Activated CD4-positive, alpha-beta T cell treated with anti-CD3 and anti-CD28 coated beads, Interleukin-2, amount 50 U/mL, for 1 hour (primary cell): Measurements from ENCODE around the gene OR12D1.
"Not testable (repeated sequence)": the region's sequence is repeated elsewhere in the genome, so short reads cannot be mapped to it uniquely, and the experiment has no call there.

Source experiments
- DNase-seq: peaks from one replicate; pipeline ENCODE4 v3.0.0-alpha.2; 2020

The OR12D1 gene

DNA sequence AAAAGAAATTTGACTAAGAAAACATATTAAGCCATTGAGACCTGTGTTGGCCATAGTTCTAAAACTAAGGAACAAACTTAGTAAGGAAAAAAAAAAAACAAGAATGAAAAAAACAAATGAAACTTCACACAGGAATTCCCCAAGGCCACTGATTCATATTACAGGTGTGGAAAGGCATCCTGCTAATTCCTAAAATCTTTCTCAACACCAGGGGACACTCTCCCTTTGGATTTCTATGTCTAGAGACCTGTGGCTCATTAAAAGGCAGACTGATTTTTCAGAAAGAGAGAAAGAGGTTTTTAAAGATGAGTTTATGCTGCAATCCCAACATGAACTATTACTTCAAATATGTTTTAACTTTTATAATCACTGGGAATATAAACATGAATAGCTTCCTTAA is at the start of gene OR12D1:
TSS of gene OR12D1 (plus strand) at position 341 of the 400 bp plus-strand sequence.
- DNase-seq, result no peak

DNA sequence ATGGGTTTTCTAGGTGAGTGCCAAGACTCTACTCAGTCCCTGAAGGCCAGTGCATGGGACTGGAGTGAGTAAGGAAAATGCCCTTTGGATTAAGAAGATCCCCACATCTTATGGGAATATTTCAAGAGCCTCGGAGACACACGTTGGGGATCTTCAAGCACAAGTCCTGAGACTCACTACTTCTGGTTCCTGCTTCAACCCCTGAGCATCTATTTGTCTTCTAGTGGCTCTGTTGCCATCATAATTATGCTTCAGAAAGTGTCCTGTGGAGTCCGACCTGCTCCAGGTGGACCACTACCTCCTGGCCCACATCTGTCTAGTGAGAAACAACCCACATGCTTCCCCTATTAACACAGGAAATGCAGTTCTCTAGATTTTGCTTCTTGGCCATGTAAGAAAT is 46.0 kb upstream of the OR12D1 start, which contains the start of gene OR5V1:
TSS of gene OR5V1 (minus strand) at position 101 of the 400 bp plus-strand sequence. CDS start 12,670 bp downstream, outside the sequence.
- DNase-seq, result no peak

DNA sequence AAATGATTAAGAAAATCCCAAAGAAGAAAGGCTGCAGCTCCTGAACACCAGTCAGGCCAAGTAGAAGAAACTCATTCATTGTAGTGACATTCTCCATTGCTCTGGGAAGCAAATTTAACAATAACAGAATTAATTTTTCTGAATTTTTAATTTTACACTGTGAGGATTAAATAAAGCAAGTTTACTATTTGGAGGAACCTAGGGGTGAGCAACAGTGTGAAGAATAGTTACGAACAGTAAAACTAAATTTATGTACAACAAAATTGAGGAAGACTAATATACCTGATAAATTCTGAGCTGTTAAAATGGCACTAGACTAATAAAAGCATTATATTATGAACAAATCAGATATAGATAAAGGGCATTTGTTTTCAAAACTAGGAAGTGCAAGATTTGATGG is 39.5 kb upstream of the OR12D1 start, which contains the start of gene OR12D3:
TSS of gene OR12D3 (minus strand) at position 101 of the 400 bp plus-strand sequence. CDS start at position 97, 4 bp downstream.
- DNase-seq, result no peak

DNA sequence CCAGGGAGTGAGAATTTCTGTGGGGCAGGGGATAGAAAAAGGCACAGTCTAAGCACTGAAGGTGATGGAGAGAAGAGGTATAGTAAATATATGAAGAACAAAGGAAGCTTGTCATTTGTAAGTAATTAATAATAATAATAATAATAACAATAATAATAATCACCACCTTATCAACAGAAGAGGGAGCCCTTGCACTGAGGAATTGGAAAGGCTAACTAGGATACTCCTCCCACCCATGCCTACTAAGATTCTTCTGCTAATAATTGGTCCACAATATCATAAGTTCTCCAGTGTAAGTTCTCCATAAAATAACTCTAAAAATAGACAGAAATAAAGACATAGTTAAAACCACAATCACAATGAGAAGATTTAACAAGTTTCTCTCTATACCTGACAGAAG is 38.7 kb upstream of the OR12D1 start:
- no peak for DNase-seq

DNA sequence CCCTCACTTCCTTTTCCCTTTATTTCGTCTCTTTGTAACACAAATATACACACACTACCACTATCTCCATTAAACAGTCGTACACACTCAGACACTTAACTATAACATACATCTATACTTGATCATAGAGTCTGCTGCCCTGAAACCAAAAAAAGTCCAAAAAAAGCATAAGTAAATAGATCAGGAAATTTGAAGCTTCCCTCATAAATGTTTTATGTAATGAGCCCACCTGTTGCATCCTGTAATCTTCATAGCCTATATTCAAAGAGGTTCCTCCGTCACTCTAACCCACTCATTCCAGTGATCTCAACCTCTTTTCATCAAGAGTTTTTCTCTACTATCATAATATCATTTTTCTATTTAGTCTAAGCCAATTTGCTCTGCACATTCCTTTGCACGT is 26.2 kb upstream of the OR12D1 start:
- no peak for DNase-seq

DNA sequence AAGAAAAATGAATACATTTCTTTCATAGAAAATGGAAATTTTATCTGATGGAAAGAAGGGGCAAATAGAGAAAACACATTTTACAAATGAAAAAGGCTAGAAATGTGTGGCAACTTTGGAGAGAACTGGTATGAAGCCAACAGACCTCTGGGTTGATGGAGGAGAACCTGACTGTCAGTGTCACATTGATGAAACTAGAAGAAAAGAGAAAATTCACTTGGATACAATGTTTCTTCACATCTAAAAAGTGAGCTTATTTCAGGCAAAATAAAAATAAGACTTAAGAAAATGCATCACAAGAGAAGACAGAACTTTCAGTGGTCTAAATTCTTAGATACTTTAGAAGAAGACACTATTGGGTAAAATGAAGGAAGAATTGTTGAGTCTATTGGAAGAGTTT is 19.4 kb upstream of the OR12D1 start, which contains the start of gene OR12D2:
TSS of gene OR12D2 (plus strand) at position 301 of the 400 bp plus-strand sequence. CDS start 1,069 bp downstream, outside the sequence.
- DNase-seq, result no peak

DNA sequence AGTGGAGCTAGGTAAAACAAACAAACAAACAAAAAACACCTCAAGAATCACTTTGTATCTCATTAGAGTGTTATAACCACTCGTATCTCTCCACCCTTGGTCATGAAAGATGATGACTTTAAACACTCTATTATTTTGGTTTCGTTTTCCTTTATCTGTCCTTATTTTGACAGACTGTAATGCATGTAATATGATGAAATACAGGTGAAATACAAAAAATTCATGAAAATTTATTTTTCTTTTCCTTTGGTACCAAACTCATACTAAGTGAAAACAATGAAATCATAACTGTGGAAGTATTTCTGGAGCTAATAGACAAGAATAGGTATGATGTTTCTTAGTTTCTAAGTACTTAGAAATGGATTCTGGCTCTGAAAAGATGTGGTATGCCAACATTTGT is 15.2 kb upstream of the OR12D1 start:
- DNase-seq, result no peak

DNA sequence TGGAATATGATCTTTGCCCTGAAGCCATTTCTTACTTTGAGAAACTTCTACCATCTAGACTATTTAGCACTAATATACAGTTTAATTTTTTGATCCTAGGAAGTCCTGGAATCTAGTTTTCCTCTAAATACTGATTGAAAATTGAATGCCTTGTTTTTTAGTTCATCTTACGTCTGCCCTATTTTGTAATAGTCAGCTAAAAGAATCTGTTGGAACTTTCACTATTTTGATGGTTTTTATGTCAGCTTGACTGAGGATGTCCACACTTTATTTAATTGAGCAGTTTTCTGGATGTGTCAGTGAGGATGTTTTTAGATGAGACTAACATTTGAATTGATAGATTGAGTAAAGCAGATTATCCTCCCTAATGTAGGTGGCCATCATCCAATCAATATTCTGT is 10.9 kb upstream of the OR12D1 start:
- no peak for DNase-seq

DNA sequence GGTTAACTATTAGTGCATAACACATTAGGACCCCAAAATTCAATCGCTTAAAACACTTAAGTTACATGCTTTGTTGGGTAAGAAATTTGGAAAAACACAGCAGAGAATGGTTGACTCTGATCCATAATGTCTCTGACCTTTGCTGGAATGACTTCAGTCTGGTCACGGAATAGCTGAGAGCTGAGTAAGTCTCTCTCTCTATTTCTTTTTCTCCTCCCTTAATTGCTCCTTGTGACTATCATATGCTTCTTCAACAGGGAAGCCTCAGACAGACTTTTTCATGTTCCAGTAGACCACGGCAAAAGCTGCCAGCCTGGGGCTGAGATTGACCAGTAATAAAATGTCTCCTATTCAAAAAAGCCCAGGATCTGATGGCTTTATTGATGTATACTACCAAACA is 4.8 kb downstream of the OR12D1 start:
- no peak for DNase-seq

DNA sequence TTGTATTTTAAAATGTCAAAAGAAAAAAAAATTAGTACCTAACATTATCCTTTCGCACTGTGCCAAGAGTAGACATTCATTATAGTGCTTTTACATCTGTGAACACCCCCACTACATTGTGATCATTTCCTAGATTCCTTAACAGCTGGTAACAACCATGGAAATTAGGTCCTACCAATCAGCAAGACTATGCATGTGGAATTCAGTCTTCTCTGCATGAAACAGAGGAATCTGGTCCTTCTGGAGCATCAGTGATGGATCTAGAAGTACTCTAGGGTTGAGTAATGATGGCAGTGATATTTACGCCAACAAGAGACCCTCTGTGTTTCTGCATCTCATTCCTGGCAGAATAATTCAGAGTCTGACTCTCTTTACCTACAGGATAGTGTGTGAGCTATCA is 9.4 kb downstream of the OR12D1 start:
- DNase-seq, result no peak

DNA sequence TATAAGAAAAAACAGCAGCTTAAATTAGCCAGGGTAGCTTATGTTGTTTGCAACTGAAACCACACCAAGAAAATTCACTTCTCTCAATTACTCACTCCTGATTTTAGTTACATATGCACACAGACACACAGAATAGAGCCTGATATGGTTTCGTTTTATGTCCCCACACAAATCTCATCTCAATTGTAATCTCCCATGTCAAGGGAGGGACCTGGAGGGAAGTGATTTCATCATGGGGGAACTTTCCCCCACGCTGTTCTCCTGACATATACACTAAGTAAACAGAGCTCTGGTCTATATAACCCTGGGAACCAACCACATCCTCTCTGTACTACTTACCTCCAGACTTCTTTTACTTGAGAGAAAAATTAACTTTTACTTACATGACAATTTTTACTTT is 9.8 kb downstream of the OR12D1 start:
- no peak for DNase-seq

DNA sequence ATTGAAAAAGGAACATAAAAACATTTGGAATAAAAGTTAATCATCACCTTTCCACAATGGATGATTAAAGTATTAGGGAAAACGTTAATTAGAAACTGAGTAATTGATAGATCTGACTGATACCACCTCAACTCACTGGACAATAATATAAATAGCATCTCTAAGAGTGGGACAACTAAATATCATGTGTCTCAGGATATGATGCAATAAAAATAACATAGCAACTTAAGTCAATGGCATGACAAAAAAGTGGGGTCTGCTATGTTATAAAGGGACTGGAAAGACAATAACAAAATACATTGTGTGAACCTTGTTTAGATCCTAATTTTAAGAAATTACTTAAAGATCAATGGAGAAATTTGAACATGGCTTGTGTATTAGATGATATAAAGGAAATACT is 10.3 kb downstream of the OR12D1 start:
- DNase-seq, result no peak

DNA sequence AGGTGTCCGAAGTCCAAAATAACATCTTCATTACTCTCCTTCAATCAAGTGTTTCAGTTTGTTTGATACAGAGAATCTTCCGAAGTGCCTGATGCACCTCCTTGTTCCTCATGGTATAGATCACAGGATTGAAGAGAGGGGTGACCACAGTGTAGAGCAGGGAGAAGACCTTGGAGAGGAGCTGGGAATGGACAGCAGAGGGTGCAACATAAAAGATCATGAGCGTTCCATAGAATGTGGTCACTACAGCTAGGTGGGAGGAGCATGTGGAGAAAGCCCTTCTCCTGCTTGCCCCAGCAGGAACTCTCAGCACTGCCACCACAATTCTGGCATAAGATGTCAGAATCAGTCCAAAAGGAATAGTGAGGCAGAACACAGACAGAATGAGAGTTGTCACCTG is 11.9 kb downstream of the OR12D1 start:
- DNase-seq, result no peak

DNA sequence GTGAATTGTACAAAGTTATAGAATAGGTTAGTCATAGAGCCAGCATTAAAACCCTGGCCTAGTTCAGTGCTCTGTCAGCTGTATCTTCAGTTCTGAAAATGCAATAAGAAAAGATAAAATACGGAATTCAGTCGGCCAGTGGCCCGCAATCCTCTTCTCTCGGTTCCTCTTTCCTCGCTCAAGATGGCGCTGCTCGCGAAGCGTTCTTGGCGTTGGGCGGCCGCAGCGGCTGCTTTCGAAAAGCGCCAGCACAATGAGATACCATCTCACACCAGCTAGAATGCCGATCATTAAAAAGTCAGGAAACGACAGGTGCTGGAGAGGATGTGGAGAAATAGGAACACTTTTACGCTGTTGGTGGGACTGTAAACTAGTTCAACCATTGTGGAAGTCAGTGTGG is 22.0 kb downstream of the OR12D1 start:
- DNase-seq, result not testable (repeated sequence)

DNA sequence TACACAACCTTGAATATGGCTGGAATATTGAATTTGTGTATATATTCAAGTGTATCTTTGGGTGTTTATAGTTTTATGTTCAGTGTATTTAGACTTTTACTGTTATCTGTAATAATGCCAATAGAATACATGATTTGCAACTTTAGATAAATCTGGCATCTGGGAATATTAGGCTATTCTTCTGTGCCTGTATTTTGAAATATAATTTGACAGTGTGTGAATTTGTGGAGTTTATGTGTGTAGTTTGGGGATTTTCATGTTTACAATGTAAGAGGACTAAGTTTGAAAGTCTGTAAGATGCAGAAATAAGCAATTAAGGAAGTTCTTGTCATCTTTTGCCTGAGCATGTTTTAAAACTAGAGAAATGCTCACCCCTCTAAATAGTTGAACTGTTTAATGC is 24.3 kb downstream of the OR12D1 start, which contains the start of gene OR10C1:
TSS of gene OR10C1 (plus strand) at position 301 of the 400 bp plus-strand sequence. CDS start 710 bp downstream, outside the sequence.
- DNase-seq, result no peak

DNA sequence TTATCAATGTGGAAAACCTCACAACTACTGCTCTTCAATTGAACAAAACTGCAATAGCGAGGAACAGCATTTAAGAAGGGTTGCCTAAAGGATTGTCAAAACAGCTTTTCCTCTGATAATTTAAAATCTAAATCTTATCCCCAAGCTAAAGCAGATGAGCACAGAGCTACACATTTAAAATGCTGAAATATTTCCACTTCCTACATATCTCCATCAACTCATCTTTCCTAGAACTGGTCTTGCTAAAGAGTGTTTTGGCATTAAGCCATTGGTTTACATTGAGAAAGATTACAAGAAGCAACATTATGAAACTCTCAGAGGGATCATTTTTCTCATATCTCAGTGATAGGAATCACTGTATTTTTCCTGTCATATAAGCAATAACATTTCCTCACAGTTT is 28.0 kb downstream of the OR12D1 start:
- no peak for DNase-seq

DNA sequence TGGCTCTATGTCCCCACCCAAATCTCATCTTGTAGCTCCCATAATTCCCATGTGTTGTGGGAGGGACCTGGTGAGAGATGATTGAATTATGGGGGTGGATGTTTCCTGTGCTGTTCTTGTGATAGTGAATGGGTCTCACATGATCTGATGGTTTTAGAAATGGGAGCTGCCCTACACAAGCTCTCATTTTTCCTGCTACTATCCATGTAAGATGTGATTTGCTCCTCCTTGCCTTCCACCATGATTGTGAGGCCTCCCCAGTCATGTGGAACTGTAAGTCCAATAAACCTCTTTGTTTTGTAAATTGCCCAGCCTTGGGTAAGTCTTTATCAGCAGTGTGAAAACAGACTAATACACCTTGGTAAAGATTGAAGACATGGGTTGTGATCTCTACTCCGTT is 29.3 kb downstream of the OR12D1 start:
- DNase-seq, result not testable (repeated sequence)

DNA sequence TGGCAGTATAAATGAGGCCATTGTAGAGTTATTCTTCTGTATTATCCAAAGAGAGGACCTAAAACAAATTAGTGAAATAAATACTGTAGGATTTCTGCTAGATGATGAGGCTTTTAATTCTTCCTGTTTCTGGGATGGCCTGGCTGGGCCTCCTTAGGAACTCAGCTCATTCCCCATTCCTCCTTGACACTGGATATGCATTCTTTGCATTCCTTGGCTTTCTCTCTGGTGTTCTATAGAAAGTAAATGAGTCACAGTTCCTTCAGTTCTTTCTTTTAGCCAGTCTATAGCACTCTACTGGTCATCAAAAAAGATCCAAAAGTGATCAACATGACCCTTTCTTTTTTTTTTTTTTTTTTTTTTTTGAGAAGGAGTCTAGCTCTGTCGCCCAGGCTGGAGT is 32.9 kb downstream of the OR12D1 start:
- DNase-seq, result no peak

DNA sequence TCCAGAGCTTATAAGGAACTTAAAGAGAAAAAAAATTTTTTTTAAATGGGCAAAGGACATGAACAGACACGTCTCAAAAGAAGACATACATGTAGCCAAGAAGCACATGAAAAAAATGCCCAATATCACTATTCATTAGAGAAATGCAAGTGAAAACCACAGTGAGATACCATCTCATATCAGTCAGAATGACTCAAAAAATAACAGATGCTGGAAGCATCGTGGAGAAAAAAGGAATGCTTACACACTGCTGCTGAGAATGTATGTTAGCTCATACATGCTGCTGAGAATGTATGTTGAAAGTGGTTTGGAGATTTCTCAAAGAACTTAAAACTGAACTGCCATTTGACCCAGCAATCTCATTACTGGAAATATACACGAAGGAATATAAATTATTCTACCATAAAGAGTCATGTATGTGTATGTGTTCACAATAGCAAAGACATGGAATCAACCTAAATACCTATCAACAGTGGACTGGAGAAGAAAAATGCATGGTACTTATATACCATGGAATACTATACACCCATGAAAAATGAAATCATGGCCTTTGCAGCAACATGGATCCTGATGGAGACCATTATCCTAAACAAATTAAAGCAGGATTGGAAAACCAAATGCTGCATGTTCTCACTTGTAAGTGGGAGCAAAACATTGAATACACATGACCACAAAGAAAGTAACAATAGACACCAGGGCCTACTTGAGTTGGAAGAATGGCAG is 36.9 kb downstream of the OR12D1 start:
- DNase-seq, result no peak

DNA sequence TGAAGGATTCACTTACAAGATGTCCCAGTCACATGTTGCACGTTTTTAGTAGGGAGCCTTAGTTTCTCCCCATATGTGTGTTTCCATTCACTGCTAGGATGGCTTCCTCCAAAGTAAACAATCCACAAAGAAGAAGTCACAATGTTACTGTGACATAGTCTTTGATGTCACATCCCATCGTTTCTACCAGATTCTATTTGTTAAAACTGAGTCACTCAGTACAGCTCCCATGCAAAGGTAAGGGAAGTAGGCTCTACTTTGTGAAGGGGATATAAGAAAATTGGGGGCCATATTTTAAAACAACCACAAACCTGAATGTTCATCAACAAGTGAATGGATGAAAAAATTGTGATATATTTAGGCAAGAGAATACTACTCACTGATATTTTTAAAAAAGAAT is 42.2 kb downstream of the OR12D1 start, which contains the start of the genes OR11A1 and OR2H1:
TSS of gene OR11A1 (minus strand) at position 101 of the 400 bp plus-strand sequence. CDS start 29,430 bp downstream, outside the sequence.
TSS of gene OR2H1 (plus strand) at position 185 of the 400 bp plus-strand sequence. CDS start 4,615 bp downstream, outside the sequence.
- DNase-seq, result no peak

DNA sequence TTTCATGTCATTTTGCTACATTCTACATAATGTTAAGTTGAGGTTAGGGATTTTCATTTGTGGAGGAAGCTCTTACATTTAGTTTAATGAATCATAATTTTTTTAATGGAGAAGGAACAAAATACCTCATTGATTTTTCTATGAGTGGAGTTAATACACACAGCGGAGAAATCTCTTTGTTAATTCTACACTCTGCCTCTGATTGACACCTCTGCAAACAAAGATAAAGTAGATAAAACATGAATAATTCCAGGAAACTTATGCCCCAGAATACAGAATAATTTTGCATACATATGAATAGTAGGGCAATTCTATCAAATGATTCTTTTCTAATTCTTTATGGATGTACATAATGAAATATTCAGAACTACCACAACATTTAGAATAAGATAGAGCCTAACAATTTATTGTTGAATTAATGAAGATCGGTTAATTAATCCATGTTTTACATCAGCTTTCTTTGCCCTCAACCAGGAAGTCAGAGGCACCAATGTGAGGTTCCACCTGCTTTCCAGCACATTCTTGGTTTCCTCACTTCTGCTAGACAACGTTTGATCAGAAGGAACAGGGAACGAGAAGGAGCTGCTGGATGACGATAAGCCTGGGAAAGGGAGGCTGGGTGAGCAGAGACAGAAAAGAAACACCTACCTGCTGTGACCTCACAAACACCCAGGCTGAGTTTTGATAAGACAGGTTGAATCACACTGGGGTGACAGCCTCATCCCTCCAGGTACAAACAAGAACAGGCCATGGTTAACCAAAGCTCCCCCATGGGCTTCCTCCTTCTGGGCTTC is 46.5 kb downstream of the OR12D1 start:
- no peak for DNase-seq

DNA sequence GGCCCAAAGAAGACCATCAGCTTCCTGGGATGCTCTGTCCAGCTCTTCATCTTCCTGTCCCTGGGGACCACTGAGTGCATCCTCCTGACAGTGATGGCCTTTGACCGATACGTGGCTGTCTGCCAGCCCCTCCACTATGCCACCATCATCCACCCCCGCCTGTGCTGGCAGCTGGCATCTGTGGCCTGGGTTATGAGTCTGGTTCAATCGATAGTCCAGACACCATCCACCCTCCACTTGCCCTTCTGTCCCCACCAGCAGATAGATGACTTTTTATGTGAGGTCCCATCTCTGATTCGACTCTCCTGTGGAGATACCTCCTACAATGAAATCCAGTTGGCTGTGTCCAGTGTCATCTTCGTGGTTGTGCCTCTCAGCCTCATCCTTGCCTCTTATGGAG is 47.3 kb downstream of the OR12D1 start:
- DNase-seq, result no peak

DNA sequence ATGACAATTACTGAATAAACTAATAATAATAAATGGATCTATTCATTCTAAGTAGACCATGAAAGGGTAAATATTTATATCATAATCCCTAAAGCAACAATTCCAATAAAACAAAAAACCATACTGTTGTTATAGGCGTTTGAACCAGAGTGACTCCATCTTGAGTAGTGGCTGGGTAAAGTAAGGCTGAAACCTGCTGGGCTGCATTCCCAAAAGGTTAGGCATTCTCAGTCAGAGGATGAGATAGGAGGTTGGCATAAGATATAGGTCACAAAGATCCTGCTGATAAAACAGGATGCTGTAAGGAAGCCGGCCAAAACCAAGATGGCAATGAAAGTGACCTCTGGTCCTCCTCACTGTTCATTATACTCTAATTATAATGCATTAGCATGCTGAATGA is 50.6 kb downstream of the OR12D1 start:
- no peak for DNase-seq

DNA sequence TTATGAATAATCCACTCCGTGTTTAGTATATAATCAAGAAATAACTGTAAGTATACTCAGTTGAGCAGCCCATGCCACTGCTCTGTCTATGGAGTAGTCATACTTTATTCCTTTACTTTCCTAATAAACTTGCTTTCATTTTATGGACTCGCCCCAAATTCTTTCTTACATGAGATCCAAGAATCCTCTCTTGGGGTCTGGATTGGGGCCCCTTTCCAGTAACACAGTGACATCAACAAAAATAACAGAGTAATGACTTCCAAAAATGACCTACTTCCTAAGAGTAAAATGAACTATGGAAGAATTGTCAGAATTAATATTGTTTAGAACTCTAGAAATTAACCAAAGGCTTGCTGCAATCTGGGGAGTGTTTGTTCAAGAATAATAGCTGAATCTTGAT is 51.1 kb downstream of the OR12D1 start:
- no peak for DNase-seq
